ENCODE measurements around the gene EXOC7.

GRCh38 chr17:76115138-76115754 lies 11.7 kb upstream of the EXOC7 start:
- no peak for TF ChIP-seq CTCF (IDR thresholded peaks at IDR 0.05)
- TF ChIP-seq ZFX (IDR thresholded peaks at IDR 0.05; ENCODE audit: borderline replicate concordance), result no peak

Data from 22Rv1 (cell line).